ENCODE measurements around the gene ANKRD12. TPM values are rescaled to one million over a fixed set of nuclear protein-coding genes. Genes with fewer than 3 reads are reported as not detected.

The ANKRD12 gene
- total RNA-seq, 1 experiment from 2014 or later: 23.5 TPM

- Histone ChIP-seq H3K27ac (ENCODE audit: low read depth, low read length) (no peak overlapping the region), H3K4me2 (ENCODE audit: low read length) (no peak overlapping the region), H3K9ac (ENCODE audit: low read length) (no peak overlapping the region), H3K4me1 (ENCODE audit: control insufficient read depth in 1 of 2, insufficient read depth in 2 of 2, low read length in 2 of 2) (no peaks in the 10 kb centered on the region), H3K27me3 (ENCODE audit: insufficient read depth, low read length) (no peaks in the 10 kb centered on the region), H3K9me2 (ENCODE audit: insufficient read depth) (no peaks in the 10 kb centered on the region), H3K9me3 (ENCODE audit: control insufficient read depth in 1 of 2, insufficient read depth in 1 of 2, low read depth in 1 of 2, low read length in 2 of 2) (no peaks in the 10 kb centered on the region), H4K20me1 (ENCODE audit: insufficient read depth) (no peaks in the 10 kb centered on the region), H3K79me2 (ENCODE audit: insufficient read depth, low read length) (no peaks in the 10 kb centered on the region), H2AFZ (ENCODE audit: low read depth, low read length, poor library complexity, severe bottlenecking) (no peak overlapping the region), H3K36me3 (ENCODE audit: control insufficient read depth in 1 of 2, insufficient read depth in 2 of 2, low read length in 2 of 2) (peaks cover 0 to 4% of the 10 kb centered on the region in 2 experiments; a peak in 1 of 4 replicates), H3K4me3 (replicated peaks in 1 of 2; ENCODE audit: low read depth in 1 of 2, low read length in 2 of 2) (no peak overlapping the region)
- no TSS peak for BruUV-seq (replicated peaks)
- intact Hi-C loops (cut with micrococcal nuclease): loop anchor here (5.0 kb wide), 1 partner anchor 51 kb away; no protein-coding TSS in a partner anchor
- no peak for TF ChIP-seq ELF1 (IDR thresholded peaks at IDR 0.05; ENCODE audit: borderline replicate concordance, low read depth)
- TF ChIP-seq POLR2AphosphoS5 (IDR thresholded peaks at IDR 0.05; ENCODE audit: low read depth, low read length): no peak
- no peak for TF ChIP-seq SP1 (IDR thresholded peaks at IDR 0.05; ENCODE audit: low read depth)
- no peak for TF ChIP-seq EZH2phosphoT487 (IDR thresholded peaks at IDR 0.05; ENCODE audit: borderline replicate concordance)
- TF ChIP-seq EZH2 (IDR thresholded peaks at IDR 0.05): no peak
- TF ChIP-seq, protein P1, sequence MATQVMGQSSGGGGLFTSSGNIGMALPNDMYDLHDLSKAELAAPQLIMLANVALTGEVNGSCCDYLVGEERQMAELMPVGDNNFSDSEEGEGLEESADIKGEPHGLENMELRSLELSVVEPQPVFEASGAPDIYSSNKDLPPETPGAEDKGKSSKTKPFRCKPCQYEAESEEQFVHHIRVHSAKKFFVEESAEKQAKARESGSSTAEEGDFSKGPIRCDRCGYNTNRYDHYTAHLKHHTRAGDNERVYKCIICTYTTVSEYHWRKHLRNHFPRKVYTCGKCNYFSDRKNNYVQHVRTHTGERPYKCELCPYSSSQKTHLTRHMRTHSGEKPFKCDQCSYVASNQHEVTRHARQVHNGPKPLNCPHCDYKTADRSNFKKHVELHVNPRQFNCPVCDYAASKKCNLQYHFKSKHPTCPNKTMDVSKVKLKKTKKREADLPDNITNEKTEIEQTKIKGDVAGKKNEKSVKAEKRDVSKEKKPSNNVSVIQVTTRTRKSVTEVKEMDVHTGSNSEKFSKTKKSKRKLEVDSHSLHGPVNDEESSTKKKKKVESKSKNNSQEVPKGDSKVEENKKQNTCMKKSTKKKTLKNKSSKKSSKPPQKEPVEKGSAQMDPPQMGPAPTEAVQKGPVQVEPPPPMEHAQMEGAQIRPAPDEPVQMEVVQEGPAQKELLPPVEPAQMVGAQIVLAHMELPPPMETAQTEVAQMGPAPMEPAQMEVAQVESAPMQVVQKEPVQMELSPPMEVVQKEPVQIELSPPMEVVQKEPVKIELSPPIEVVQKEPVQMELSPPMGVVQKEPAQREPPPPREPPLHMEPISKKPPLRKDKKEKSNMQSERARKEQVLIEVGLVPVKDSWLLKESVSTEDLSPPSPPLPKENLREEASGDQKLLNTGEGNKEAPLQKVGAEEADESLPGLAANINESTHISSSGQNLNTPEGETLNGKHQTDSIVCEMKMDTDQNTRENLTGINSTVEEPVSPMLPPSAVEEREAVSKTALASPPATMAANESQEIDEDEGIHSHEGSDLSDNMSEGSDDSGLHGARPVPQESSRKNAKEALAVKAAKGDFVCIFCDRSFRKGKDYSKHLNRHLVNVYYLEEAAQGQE (IDR thresholded peaks at IDR 0.05; ENCODE audit: low read depth): no peak
- TF ChIP-seq RAD21 (IDR thresholded peaks at IDR 0.05; ENCODE audit: low read depth): no peak
- TF ChIP-seq, protein P2, sequence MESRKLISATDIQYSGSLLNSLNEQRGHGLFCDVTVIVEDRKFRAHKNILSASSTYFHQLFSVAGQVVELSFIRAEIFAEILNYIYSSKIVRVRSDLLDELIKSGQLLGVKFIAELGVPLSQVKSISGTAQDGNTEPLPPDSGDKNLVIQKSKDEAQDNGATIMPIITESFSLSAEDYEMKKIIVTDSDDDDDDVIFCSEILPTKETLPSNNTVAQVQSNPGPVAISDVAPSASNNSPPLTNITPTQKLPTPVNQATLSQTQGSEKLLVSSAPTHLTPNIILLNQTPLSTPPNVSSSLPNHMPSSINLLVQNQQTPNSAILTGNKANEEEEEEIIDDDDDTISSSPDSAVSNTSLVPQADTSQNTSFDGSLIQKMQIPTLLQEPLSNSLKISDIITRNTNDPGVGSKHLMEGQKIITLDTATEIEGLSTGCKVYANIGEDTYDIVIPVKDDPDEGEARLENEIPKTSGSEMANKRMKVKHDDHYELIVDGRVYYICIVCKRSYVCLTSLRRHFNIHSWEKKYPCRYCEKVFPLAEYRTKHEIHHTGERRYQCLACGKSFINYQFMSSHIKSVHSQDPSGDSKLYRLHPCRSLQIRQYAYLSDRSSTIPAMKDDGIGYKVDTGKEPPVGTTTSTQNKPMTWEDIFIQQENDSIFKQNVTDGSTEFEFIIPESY (IDR thresholded peaks at IDR 0.05; ENCODE audit: extremely low read depth, insufficient replicate concordance, low read length): no peak
- no peak for TF ChIP-seq CBX3 (IDR thresholded peaks at IDR 0.05; ENCODE audit: low read depth)
- TF ChIP-seq SRF (IDR thresholded peaks at IDR 0.05; ENCODE audit: low read depth): no peak
- no peak for TF ChIP-seq POLR2A (IDR thresholded peaks at IDR 0.05; ENCODE audit: borderline replicate concordance, extremely low read depth, insufficient read depth, insufficient read length)
- no peak for TF ChIP-seq JUND (IDR thresholded peaks at IDR 0.05)
- TF ChIP-seq CEBPB (IDR thresholded peaks at IDR 0.05; ENCODE audit: low read depth): no peak
- RAD21 ChIA-PET (ENCODE audit: low non-redundant PET in 1 of 2, low total read pairs in 2 of 2, uncharacterized antibody in 2 of 2, unreplicated experiment in 2 of 2): no interaction called here
- DNase-seq (ENCODE audit: low read depth, low spot score) (no peak), ATAC-seq (no peak)
- CTCF ChIA-PET: no interaction called here
- POLR2A ChIA-PET: no interaction called here
These were observed 136.6 kb downstream of the ANKRD12 start for GRCh38 chr18:9273221-9273620.
